ENCODE results near the gene CHTF18. TPM values are rescaled to one million over a fixed set of nuclear protein-coding genes. Genes with fewer than 3 reads are reported as not detected.

The CHTF18 gene
- total and polyA plus RNA-seq, 2 experiments from 2014 or later = 61.3 to 129 TPM

DNA sequence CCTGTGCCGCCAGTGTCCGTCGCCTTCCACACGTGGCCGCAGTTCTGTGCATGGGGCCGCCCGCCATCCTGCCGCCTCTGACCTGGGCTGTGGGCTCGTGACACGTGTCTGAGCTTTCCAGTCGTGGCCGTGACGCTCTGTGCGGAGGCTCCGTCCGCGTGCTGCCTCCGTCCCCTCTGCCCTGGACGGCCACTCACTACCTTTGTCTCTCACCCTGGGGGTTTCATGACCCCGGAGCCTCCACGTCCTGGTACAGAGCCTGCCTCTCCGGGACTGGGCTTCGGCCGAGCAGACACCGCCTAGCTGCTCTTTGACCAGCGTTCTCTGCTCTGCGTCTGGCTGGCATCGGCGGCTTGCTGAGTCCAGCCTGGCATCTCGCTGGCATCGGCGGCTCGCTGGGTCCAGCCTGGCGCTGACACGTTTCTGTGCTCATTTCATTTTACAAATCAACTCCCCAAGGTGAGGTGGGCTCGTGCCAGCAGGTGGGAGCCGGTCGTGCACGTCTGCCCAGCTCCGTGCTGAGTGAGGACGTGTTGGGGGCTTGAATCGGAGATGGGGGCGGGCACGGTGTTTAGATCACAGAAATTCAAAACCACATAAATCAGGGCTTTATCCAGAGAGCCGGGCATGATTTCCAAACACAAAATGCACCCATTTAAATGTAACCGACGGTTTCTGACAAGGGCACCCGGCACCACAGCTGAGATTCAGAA, 56.4 kb downstream of the CHTF18 start (continued):
- TF ChIP-seq ZNF462 (CRISPR knock-in tag; IDR thresholded peaks at IDR 0.05) (no peak), EZH2phosphoT487 (IDR thresholded peaks at IDR 0.05; ENCODE audit: unreplicated experiment) (no peak), POLR2AphosphoS5 (IDR thresholded peaks at IDR 0.05; ENCODE audit: low read depth) (no peak)

- H3K27ac ChIP-seq (ENCODE audit: low read depth) = no peak overlapping the region
- Mint-ChIP-seq H3K9me3 (peaks cover 37% of the 10 kb centered on the region), H3K36me3 (ENCODE audit: low read depth) (peaks cover 10% of the 10 kb centered on the region), H3K27ac (no peak overlapping the region), H3K4me3 (no peak overlapping the region), H3K27me3 (ENCODE audit: insufficient read depth, low read depth, poor library complexity) (peaks cover 10% of the 10 kb centered on the region), H3K4me1 (peaks cover 4% of the 10 kb centered on the region)
- H3F3A ChIP-seq (replicated peaks; ENCODE audit: low read depth) = peaks cover 4% of the 10 kb centered on the region; the same call in 1 of the 2 replicates
- H3K79me2 ChIP-seq (replicated peaks; ENCODE audit: insufficient read depth) = no peaks in the 10 kb centered on the region
- H4K20me1 ChIP-seq (replicated peaks; ENCODE audit: insufficient read depth) = no peaks in the 10 kb centered on the region
- ATAC-seq = peak; percentile 14
- H2AFZ ChIP-seq = no peak overlapping the region
- no peak overlapping the region for H3K4me2 ChIP-seq
- no peaks in the 10 kb centered on the region for H3K36me3 ChIP-seq (ENCODE audit: insufficient read depth)
- no peak overlapping the region for H3K4me3 ChIP-seq
- H3K4me1 ChIP-seq (ENCODE audit: insufficient read depth) = no peaks in the 10 kb centered on the region
- DNase-seq (ENCODE audit: low spot score) = no peak
- H3K9me2 ChIP-seq (ENCODE audit: insufficient read depth) = no peaks in the 10 kb centered on the region
- H3K27me3 ChIP-seq (ENCODE audit: insufficient read depth) = no peaks in the 10 kb centered on the region
- TF ChIP-seq CTCF (conservative IDR thresholded peaks at IDR 0.05; ENCODE audit: low read depth in 2 of 2) (no peak), ZNF462 (CRISPR knock-in tag; IDR thresholded peaks at IDR 0.05) (no peak), ZNF114 (CRISPR knock-in tag; IDR thresholded peaks at IDR 0.05) (no peak)
Observed at GRCh38 chr16:845351-845745, 56.9 kb downstream of the CHTF18 start.
